ENCODE data around the gene SNRPN.
"Not testable (repeated sequence)": the region's sequence is repeated elsewhere in the genome, so short reads cannot be mapped to it uniquely, and the experiment has no call there.

The SNRPN gene

GRCh38 chr15:24948495-24948894, 6.3 kb upstream of the SNRPN start:
- H3K27me3 Mint-ChIP-seq, result peaks cover 2% of the 10 kb centered on the region
- no peak for ATAC-seq (ENCODE audit: low read depth)
- no peaks in the 10 kb centered on the region for H3K36me3 Mint-ChIP-seq
- H3K4me1 Mint-ChIP-seq, result no peaks in the 10 kb centered on the region
- no peak for DNase-seq (ENCODE audit: low spot score in 2 of 2)
- no peak overlapping the region for H3K27ac Mint-ChIP-seq
- H3K9me3 Mint-ChIP-seq, result no peaks in the 10 kb centered on the region
- H3K4me3 Mint-ChIP-seq, result no peak overlapping the region

- peaks cover 2% of the 10 kb centered on the region for H3K27me3 Mint-ChIP-seq
- DNase-seq (ENCODE audit: low spot score in 2 of 2) (peak; percentile 2 to 13), ATAC-seq (ENCODE audit: low read depth) (peak; percentile 22)
- peak overlapping the region; percentile 88 for H3K27ac Mint-ChIP-seq
- H3K4me3 Mint-ChIP-seq, result peak overlapping the region; percentile 88
- peaks cover 7% of the 10 kb centered on the region for H3K4me1 Mint-ChIP-seq
- H3K36me3 Mint-ChIP-seq, result peaks cover 10% of the 10 kb centered on the region
- H3K9me3 Mint-ChIP-seq, result no peaks in the 10 kb centered on the region
Measured at GRCh38 chr15:24955531-24955921, 739 bp downstream of the SNRPN start.

GRCh38 chr15:24956111-24956838, 1.5 kb downstream of the SNRPN start:
- DNase-seq (ENCODE audit: low spot score in 2 of 2) (peak; percentile 29 to 39), ATAC-seq (ENCODE audit: low read depth) (peak; percentile 71)
- Mint-ChIP-seq H3K9me3 (no peaks in the 10 kb centered on the region), H3K4me3 (peak overlapping the region; percentile 88), H3K27ac (peak overlapping the region; percentile 88), H3K27me3 (no peaks in the 10 kb centered on the region), H3K36me3 (peaks cover 10% of the 10 kb centered on the region), H3K4me1 (peaks cover 7% of the 10 kb centered on the region)

- no peak for ATAC-seq (ENCODE audit: low read depth)
- Mint-ChIP-seq H3K4me1 (peaks cover 7% of the 10 kb centered on the region), H3K27ac (no peak overlapping the region), H3K27me3 (no peaks in the 10 kb centered on the region), H3K4me3 (no peak overlapping the region), H3K36me3 (peaks cover 10% of the 10 kb centered on the region), H3K9me3 (no peaks in the 10 kb centered on the region)
- no peak for DNase-seq (ENCODE audit: low spot score in 2 of 2)
Measured at GRCh38 chr15:24957691-24958090, 2.9 kb downstream of the SNRPN start.

- Mint-ChIP-seq H3K27me3 (no peaks in the 10 kb centered on the region), H3K4me1 (peaks cover 5% of the 10 kb centered on the region), H3K27ac (no peak overlapping the region), H3K36me3 (peaks cover 31% of the 10 kb centered on the region), H3K4me3 (no peak overlapping the region), H3K9me3 (no peaks in the 10 kb centered on the region)
- DNase-seq (ENCODE audit: low spot score in 2 of 2) (no peak), ATAC-seq (ENCODE audit: low read depth) (no peak)
Measured at GRCh38 chr15:24961967-24962366, 7.2 kb downstream of the SNRPN start.

- H3K9me3 Mint-ChIP-seq, result no peaks in the 10 kb centered on the region
- peaks cover 4% of the 10 kb centered on the region for H3K4me1 Mint-ChIP-seq
- peaks cover 35% of the 10 kb centered on the region for H3K36me3 Mint-ChIP-seq
Measured at GRCh38 chr15:24962880-24963279, 8.1 kb downstream of the SNRPN start.

GRCh38 chr15:24966364-24967103, 11.7 kb downstream of the SNRPN start:
- DNase-seq (ENCODE audit: low spot score in 2 of 2) (no peak), ATAC-seq (ENCODE audit: low read depth) (no peak)
- Mint-ChIP-seq H3K9me3 (peaks cover 1% of the 10 kb centered on the region), H3K27ac (no peak overlapping the region), H3K36me3 (peaks cover 38% of the 10 kb centered on the region), H3K4me3 (no peak overlapping the region), H3K27me3 (no peaks in the 10 kb centered on the region), H3K4me1 (no peaks in the 10 kb centered on the region)

More at GRCh38 chr15:24962880-24963279, 8.1 kb downstream of the SNRPN start:
- ATAC-seq (ENCODE audit: low read depth), result no peak
- H3K27ac Mint-ChIP-seq, result no peak overlapping the region
- no peak for DNase-seq (ENCODE audit: low spot score in 2 of 2)
- no peaks in the 10 kb centered on the region for H3K27me3 Mint-ChIP-seq
- H3K4me3 Mint-ChIP-seq, result no peak overlapping the region

GRCh38 chr15:24971052-24971451, 16.3 kb downstream of the SNRPN start:
- no peak for DNase-seq (ENCODE audit: low spot score in 2 of 2)
- Mint-ChIP-seq H3K4me3 (no peak overlapping the region), H3K27ac (no peak overlapping the region), H3K27me3 (no peaks in the 10 kb centered on the region), H3K36me3 (peaks cover 37% of the 10 kb centered on the region), H3K9me3 (peaks cover 9% of the 10 kb centered on the region), H3K4me1 (no peaks in the 10 kb centered on the region)
- ATAC-seq (ENCODE audit: low read depth), result no peak

- DNase-seq (ENCODE audit: low spot score in 2 of 2), result no peak
- Mint-ChIP-seq H3K36me3 (peaks cover 42% of the 10 kb centered on the region), H3K27ac (no peak overlapping the region), H3K4me3 (no peak overlapping the region), H3K9me3 (peaks cover 9% of the 10 kb centered on the region), H3K4me1 (no peaks in the 10 kb centered on the region), H3K27me3 (no peaks in the 10 kb centered on the region)
- no peak for ATAC-seq (ENCODE audit: low read depth)
Measured at GRCh38 chr15:24971772-24972171, 17.0 kb downstream of the SNRPN start.

- not testable (repeated sequence) for DNase-seq (ENCODE audit: low spot score in 2 of 2); H3K4me1 Mint-ChIP-seq; H3K27me3 Mint-ChIP-seq; H3K9me3 Mint-ChIP-seq; H3K27ac Mint-ChIP-seq; H3K4me3 Mint-ChIP-seq; ATAC-seq (ENCODE audit: low read depth)
- peaks cover 45% of the 10 kb centered on the region for H3K36me3 Mint-ChIP-seq
Measured at GRCh38 chr15:24972707-24973106, 17.9 kb downstream of the SNRPN start.

- H3K9me3 Mint-ChIP-seq, result peaks cover 12% of the 10 kb centered on the region
- H3K36me3 Mint-ChIP-seq, result peaks cover 58% of the 10 kb centered on the region
- no peak overlapping the region for H3K27ac Mint-ChIP-seq
- H3K27me3 Mint-ChIP-seq, result no peaks in the 10 kb centered on the region
- DNase-seq (ENCODE audit: low spot score in 2 of 2) (no peak), ATAC-seq (ENCODE audit: low read depth) (no peak)
- H3K4me1 Mint-ChIP-seq, result no peaks in the 10 kb centered on the region
- H3K4me3 Mint-ChIP-seq, result no peak overlapping the region
Measured at GRCh38 chr15:24976932-24977331, 22.1 kb downstream of the SNRPN start.

- ATAC-seq (ENCODE audit: low read depth) (no peak), DNase-seq (ENCODE audit: low spot score in 2 of 2) (no peak)
- H3K36me3 Mint-ChIP-seq, result peaks cover 61% of the 10 kb centered on the region
- H3K9me3 Mint-ChIP-seq, result peaks cover 14% of the 10 kb centered on the region
- H3K4me1 Mint-ChIP-seq, result no peaks in the 10 kb centered on the region
- no peak overlapping the region for H3K27ac Mint-ChIP-seq
- H3K27me3 Mint-ChIP-seq, result no peaks in the 10 kb centered on the region
- H3K4me3 Mint-ChIP-seq, result no peak overlapping the region
Measured at GRCh38 chr15:24977686-24978085, 22.9 kb downstream of the SNRPN start.

- ATAC-seq (ENCODE audit: low read depth) (no peak), DNase-seq (ENCODE audit: low spot score in 2 of 2) (no peak)
- H3K36me3 Mint-ChIP-seq, result peaks cover 59% of the 10 kb centered on the region
- H3K4me3 Mint-ChIP-seq, result no peak overlapping the region
- H3K27ac Mint-ChIP-seq, result no peak overlapping the region
- peaks cover 3% of the 10 kb centered on the region for H3K4me1 Mint-ChIP-seq
- H3K9me3 Mint-ChIP-seq, result peaks cover 17% of the 10 kb centered on the region
- H3K27me3 Mint-ChIP-seq, result no peaks in the 10 kb centered on the region
Measured at GRCh38 chr15:24985224-24985623, 30.4 kb downstream of the SNRPN start.

- peaks cover 17% of the 10 kb centered on the region for H3K9me3 Mint-ChIP-seq
- DNase-seq (ENCODE audit: low spot score in 2 of 2) (no peak), ATAC-seq (ENCODE audit: low read depth) (no peak)
- peaks cover 3% of the 10 kb centered on the region for H3K4me1 Mint-ChIP-seq
- peaks cover 55% of the 10 kb centered on the region for H3K36me3 Mint-ChIP-seq
- H3K4me3 Mint-ChIP-seq, result no peak overlapping the region
- no peak overlapping the region for H3K27ac Mint-ChIP-seq
- no peaks in the 10 kb centered on the region for H3K27me3 Mint-ChIP-seq
Measured at GRCh38 chr15:24986653-24987052, 31.9 kb downstream of the SNRPN start.
